ENCODE results near the gene MRPS11.
"Not testable (repeated sequence)": the region's sequence is repeated elsewhere in the genome, so short reads cannot be mapped to it uniquely, and the experiment has no call there.

The MRPS11 gene

DNA sequence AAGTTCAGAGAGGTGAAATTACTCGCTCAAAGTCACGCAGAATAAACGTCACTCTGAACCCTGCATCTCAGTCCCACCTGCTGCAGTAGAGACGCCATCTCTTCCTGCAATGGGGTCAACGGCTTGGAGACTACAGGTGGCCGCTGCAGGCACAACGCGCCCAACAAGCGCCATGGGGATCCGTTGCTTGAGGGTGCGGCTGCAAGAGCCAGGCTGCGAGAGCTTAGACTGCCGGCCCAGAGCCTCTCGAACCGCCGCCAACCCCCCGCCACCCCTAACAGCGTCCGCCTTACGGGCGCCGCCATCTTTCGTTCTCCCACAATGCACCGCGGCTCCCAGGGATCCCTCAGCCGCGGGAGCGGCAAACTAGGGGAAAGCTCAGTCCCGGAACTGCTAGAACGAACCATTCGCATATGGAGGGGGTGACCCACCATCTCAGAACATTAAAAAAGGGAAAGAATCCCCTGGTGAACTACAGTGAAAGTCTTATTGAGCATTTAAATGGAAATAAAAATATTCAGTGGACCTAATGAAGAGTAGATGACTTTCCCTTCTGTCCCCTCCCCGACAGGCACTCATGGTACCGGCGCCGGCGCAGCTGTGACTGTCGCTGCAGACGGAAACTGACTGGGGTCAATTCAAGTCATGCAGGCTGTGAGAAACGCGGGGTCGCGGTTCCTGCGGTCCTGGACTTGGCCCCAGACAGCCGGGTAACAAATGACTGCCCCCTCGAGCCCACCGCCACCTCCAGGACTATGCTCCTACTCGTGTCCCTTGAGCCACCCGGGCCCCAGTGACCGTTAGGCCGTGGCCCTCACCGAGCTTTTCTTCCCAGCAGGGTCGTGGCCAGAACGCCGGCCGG is at the start of gene MRPS11, which contains the start of gene MRPL46:
Gene MRPS11 (plus strand): TSS at position 636 of the 862 bp plus-strand sequence. CDS start 10 bp downstream, at position 646.
Gene MRPL46 (minus strand): TSS at position 316 of the 862 bp plus-strand sequence. CDS start 11 bp downstream, at position 305.
- peak; percentile 84 for DNase-seq

DNA sequence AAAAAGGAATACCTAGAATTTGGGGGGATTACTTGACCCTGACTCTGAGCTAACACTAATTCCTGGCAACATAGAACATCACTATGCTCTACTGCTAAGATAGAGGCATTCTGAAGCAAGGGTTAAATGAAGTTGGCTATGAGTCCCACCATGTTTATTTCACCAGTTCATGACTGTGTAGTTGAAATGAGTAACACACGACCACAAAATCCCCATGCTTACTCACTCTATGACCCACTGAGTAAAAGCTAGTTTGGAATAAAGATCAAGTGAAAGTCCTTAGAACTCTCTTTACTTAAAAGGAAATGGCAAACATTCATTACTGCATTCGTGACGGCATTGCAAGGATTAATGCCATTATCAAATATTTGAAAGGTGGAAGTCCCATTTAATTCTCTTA is 47.7 kb upstream of the MRPS11 start:
- no peak for DNase-seq

DNA sequence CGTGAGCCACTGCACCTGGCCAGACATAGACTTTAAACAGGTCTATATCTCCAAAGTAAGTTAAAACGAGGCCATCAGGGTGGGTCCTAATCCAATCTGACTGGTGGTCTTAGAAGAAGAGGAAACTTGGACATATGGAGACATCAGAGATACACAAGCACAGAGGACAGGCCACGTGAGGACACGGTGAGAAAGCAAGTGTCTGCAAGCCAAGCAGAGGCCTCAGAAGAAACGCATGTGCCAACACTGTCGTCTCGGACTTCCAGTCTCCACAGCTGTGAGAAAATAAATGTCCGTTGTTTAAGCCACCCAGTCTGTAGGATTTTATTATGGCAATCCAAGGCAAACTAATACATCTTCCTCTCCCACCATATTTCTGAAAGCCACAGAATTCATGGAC is 44.2 kb upstream of the MRPS11 start:
- DNase-seq: no peak

DNA sequence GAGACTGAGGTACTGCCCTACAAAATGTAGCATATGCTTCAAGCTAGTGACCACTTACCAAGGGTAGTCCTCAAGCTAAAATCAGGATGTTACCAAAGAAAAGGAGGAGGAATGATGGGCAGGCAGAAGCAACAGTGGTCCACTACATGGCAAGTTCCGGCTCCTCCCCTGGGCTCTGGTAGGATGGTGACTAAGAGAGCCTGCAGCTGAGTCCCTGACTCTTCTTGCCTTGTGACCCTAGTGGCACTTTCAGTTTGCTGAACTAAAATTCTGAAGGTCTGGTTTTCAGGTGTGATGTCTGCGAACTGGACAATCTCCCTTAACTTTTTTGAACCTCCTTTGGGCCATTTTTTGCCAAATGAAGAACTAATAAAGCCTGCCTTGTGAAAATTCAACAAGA is 41.2 kb upstream of the MRPS11 start:
- DNase-seq: no peak

DNA sequence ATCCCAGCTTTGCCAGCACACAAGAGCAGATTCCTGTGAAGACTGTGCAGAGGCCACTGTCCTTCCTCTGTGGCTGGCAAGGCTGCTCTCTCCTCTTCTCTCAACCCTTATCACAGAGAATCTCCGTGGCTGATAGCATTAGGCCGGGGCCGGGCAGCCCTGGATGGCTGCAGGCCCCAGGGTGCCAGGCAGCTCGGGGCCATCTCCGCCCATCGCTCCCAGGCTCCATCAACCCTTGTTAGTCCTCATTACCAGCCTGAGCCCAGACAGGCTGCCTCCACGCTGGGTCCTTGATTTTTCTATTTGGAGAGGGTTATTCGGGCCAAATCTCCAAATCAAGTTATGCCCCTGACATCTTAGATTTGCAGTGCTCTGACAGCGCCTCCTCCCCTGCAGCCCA is 39.5 kb upstream of the MRPS11 start:
- no peak for DNase-seq

DNA sequence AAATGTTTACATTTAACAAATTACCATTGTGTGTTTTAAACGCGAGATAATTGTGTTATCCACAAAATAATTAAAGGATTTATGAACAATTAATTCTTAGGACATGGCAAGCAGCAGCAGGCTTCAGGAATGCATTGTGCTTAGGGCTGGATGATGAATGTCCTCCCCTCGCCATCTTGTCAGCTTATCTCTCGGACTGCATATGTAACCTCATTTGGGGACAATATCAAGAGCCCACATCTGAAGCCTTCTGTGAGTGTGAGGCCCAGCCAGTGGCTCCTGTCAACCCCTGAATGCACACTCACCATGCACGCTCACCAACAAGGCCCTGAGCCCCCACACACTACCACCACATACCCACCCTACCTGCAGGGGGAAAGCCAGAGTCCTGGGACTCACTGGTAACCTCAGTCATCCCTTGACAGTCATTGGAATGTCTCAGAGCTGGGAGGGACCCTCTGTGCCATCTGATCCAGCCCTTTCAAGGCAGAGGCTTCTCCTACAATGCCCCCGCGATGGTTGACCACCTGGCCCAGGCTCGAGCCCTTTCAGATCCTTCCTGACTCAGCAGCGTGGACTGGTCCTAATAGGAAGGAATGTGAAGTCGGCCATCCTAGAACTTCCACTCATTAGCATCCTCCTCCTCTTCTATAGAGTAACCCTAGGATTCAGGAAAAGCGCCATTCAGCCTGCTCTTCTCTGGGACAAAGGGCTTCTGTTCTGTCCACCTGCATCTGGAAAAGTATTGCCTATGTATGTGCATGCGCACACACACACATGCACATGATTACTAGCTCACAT is 38.5 kb upstream of the MRPS11 start:
- DNase-seq: no peak

DNA sequence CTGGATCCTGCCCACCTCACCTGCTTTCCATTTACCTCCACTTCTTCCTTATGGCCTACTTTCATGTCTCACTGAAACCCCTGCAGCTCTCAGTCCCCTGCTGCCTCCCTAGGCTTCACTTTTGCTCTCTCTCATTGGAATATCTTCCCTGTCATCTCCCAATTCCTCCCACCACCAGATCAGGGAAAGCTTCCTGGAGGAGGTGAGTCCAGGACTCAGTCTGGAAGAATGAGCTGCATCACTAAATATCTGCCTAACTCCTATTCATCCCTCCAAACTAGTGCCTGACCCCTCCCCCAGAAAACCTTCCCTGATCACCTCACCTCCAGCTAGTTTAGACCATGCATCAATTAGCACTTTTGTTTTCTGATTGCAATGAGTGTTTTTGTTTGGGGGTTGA is 37.5 kb upstream of the MRPS11 start:
- DNase-seq: no peak

DNA sequence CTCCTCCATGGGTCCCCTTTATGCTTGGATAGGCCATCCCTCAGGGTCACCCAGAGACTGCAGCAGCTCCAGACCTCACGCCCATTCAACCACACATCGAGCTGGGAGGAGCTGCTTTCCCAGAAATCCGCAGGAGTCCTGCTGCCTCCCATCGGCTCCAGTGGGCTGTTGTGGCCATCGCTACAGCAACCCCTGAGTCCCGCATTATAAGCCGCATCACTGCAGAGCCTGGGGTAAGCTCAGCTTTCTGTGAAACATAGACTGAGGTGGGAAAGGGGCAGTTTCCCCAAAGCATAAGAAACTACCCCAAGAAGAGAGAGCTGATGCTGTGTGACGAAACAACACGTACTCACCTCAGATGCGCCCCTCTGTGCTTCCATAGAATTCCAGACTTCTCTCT is 36.1 kb upstream of the MRPS11 start:
- no peak for DNase-seq

DNA sequence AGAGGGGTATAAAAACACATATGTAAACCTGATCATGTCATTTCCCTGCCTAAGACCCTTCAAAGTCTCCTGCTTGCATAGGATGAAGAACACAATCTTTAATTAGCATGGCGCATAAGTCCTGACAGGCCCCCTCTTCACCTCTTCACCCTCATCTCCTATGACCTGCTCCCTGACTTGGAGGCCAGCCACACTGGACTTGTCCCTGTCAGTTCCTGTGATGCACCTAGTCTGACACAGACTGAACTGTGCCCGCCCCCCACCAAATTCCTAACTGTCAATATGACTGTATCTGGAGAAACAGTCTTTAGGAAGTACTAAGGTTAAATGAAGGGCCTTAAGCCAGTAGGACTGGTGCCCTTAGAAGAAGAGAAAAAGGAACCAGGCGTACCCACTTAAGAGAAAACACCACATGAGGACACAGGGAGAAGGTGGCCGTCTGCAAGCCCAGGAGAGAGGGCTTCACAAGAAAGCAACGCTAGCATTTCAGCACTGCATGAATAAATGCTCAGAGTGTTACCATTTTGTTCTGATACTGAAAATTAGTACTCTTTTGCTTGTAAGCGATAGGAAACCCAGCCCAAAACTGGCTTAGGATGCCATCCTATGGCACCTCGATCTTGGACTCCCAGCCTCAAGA is 34.3 kb upstream of the MRPS11 start:
- DNase-seq: no peak

DNA sequence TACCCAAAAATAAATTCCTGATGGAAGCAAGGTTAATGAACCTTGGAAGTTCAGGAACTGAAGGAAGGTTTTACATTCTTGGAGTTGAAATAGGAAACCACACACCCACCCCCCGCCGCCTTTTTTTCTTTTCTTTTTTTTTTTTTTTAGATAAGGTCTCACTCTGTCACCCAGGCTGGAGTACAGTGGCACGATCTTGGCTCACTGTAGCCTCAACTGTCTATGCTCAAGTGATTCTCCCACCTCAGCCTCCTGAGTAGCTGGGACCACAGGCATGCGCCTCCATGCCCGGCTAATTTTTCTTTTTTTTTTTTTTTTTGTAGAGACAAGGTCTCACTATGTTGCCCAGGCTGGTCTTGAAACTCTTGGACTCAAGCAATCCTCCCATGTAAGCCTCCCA is 33.4 kb upstream of the MRPS11 start:
- DNase-seq: not testable (repeated sequence)

DNA sequence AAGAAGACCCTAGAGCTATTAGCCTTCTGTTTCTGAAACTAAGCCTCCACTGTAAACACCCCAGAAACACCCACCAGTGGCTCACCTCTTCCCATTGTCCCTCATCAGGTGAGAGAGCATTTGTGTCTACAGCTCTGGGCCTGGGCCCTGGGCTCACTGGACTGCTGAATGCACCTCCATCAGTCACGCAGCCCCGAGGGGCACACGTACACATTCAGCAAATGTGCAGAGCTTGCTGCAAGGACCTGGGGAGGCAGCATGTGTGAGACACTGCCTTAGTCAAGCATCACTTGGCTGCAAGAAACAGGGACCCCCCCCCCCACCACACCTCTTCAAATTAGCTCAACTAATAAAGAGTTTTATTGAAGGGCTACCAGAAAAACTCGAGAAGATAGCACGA is 29.3 kb upstream of the MRPS11 start:
- DNase-seq: no peak

DNA sequence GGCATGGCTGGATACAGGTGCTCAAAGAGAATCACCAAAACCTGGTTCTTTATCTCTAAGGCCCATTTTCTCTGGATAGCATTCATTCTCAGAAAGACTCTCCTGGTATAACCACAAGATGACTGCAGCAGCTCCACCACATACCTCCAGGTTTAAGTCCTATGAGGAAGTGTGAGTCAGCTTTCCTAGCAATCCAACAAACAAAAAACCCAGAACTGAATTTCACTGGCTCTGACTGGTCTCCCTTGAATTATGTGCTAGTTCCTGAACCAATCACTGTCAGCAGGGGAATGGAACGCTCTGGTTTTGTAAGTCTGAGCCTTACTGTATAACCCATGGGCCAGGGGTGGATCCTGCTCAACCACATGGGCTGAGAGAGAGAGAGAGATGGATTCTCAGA is 27.5 kb upstream of the MRPS11 start:
- DNase-seq: no peak

DNA sequence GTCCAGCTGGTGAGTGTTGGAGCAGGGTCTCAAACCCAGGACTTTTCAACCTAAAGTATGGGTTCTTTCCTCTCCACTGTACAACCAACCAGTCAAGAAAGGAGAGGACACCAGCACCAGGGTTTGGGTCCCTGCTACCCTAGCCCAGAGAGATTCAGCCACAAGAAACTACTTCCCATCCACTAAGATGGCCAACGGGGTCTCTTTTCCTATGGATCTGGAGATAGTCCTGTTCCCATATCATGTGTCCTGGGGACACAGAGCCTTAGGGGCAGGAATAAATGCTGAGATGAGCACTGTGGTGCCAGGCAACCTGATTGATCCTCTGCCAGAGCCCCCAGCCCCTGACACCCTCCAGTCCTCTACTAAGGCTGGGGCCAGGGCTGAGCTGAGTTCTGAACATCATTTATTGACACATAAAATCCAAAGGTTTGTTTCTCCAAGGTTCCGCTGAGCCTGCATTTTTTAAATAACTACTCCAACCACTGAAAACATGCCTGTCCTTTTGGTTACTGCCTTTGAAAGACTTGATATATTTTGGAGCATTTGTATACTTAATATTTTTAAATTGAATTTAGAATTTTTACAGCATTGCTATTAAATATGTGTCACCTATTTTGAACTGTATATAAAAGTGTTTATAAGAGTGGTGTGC is 26.3 kb upstream of the MRPS11 start:
- no peak for DNase-seq

DNA sequence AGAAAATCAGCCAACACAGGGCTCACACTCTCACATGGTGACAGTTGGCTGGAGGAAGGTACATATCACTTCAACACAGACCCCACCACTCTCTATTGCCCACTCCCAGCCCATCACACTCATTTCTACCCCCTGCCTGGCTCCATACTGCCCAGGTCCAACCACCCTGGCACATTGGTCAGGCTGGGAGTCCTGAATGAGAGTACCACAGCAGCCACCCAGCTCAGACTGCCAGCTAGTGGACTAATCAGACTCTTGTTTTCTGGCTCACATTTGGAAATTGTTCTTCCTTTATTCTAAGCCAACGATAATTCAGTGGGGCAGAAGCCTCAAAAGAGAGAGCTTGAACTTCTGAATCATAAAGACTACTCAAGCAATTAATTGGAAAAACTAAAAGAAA is 20.3 kb upstream of the MRPS11 start:
- DNase-seq: no peak

DNA sequence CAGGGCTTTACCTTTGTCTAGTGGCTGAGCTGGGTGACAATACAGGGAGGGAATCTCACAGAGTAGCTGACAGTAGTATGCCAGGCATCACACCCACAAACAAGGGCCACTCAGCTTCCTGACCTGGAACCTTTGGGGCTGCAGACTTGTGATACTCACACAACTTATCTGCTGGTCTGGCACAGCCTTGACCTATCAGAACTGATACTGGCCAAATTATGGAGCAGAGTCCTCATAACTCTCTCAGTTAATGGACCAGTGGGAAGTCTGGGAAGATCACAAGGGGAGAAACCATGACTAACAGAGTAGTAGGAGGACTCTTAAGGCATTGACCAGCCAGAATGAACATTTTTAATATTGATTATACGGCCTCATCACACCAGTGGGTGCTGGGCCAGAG is 19.8 kb upstream of the MRPS11 start:
- DNase-seq: no peak

DNA sequence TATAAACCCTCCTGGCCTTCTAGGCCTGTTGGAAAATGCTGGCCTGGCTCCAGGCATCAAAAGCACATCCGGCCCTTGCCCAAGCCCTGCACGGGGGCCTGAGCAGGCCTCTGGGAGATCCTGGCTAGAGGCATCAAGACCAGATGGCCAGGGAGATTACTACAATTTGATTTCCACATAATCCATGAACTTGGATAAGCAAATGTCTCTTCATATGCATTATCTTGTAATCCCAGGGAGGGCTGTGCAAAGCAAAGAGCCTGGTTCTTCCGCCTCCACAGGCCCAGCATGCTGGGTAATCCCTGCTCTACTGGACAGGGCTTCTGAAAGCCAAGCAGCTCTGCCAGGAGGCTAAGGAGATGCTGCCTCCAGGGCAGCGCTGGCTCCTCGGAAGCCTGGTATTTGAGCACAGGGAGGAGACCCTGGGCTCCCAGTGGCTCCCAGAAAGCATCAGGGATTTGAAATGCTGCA is 18.5 kb upstream of the MRPS11 start:
- DNase-seq: no peak

DNA sequence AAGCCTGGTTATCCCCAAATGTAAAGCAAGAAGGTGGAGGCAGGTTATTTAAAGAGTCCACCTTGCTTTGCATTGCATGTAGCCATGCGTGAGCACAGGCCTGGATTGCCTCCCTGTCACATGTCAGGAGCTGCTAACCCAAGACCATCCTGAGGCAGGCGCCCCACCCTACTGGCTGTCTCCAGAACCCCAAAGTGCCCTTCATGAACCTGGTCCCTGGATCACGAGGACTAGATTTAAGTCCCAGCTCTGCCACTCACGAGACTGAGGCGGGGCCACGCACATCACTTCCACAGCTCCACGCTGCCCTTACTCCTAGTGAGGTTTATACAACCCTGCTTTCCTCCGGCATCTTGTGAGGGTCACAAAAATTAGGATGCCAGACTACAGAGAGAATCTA is 17.9 kb upstream of the MRPS11 start:
- no peak for DNase-seq

DNA sequence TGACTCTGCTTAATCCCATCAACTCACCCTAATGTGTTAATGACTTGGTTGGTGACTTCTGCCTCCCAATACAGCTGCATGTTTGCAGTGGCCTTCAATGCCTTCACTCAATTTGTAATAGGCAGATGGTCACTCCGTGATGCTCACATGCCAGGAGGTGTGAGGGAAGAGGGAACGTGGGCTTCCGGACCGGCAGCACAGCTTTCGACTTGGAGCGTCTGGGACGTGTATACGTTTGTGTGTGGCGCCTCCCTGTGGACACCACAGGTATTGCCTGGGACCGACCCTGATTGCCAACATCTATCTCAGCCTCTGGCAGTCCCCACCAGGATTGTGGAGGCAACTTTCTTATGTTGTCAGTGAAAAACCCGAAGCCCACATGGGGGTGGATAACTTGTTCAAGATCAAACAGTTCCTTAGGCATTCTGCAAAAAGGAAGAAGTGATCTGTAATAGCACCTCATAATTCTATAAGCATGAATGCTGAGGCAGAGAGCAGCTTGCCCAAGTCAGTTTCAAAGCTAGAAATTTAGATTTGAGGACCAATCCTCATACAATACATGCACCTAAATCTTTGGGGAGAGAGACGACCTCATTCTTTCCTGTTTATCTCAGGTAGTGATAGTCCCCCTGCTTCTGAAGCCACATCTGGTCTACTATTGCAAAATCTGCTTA is 17.2 kb upstream of the MRPS11 start:
- DNase-seq: peak; percentile 3

DNA sequence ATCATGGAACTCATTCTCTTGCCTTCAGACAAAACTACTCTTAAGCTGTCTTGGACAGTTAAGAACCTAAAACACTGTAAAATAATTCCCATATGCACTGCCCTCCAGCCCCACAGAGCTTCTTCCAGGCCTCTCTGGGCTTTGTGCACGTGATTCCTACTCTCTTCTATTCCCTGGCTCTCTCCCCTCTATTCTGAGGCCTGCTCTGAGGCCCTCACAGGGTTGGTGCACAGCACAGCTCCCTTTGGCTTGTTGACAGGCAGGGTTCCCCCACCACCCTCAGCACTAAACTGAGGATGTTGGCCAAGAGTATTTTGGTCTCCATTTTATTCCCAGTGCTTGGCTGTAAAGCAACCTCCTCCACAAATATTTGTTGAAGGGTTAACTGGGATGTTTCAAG is 13.9 kb upstream of the MRPS11 start:
- no peak for DNase-seq

DNA sequence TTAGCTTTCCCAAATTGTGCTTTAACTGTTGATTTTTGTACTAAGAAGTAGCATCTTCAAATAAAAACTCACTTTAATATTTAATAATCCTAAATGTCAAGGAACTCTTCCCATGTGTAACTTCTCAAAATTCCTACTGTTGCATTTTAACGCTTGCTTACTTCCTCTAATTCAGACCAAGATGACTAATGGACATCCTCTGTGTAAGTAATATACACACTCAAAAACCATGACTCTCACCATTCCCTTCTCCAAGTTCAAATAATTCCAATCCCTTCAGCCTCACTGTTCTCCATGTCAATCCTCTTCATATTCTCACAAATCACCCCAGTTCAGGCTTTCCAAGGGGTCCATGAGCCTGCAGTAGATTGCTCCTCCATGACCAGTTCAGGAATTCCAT is 13.3 kb upstream of the MRPS11 start:
- DNase-seq: no peak

DNA sequence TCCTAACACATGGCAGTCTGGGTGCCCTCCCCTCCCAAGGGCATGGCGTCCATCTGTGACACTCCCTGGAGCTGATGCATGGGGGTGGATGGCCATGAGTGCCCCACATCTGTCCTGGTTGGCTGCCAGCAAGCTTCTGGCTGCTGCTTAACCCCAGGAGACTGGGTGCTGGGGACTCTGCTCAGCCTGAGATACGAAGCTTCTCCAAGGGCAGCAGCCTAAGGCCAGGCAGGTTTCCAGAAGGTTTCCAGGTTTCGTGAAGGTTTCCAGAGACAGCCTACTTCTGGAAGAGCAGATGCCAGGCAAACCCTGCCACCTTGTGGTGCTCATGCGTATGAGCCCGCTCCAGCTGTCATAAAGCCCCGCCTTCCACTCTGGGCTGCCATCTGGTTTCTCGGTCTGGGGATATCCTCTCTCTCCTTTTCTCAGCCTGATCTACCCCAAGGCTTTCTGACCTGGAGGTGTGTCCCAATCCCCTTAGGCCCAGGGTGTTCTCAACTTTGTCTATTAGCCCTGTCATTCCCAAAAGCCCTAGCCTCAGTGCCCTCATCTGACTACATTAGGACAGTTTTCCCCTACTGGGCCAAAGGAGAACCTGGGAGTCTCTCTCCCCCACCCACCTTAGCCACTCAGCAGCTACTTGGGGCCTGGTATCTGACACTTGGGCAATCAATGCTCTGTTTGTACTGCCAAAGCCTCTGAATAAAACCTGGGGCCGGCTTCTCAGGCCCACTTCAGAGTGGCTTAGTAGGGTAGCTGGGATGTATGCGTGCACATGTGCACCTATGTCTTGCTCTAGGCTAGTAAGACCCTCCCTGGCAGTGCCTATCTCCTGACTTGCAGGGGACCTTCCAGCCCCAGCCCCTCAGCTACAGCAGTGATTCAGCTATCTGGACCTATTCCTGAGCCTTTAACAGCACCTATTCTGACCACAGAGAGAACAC is 12.4 kb upstream of the MRPS11 start:
- DNase-seq: peak; percentile 89
